Neural progenitor cell (in vitro differentiated cells): ENCODE measurements around the gene RNF220.

Experiments
- EZH2 ChIP-seq: fragments of 200-600 bp; sonication (generic); IDR thresholded peaks from 2 replicates; pipeline ENCODE4 v1.6.1; 2017; ENCODE audit warnings: antibody characterized with exemption, mild to moderate bottlenecking, moderate library complexity
- TF ChIP-seq, protein P1 (sequence below): fragments of 200-600 bp; sonication (generic); IDR thresholded peaks from 2 replicates; pipeline ENCODE4 v1.5.1; 2017; ENCODE audit warnings: antibody characterized with exemption, mild to moderate bottlenecking

DNA sequence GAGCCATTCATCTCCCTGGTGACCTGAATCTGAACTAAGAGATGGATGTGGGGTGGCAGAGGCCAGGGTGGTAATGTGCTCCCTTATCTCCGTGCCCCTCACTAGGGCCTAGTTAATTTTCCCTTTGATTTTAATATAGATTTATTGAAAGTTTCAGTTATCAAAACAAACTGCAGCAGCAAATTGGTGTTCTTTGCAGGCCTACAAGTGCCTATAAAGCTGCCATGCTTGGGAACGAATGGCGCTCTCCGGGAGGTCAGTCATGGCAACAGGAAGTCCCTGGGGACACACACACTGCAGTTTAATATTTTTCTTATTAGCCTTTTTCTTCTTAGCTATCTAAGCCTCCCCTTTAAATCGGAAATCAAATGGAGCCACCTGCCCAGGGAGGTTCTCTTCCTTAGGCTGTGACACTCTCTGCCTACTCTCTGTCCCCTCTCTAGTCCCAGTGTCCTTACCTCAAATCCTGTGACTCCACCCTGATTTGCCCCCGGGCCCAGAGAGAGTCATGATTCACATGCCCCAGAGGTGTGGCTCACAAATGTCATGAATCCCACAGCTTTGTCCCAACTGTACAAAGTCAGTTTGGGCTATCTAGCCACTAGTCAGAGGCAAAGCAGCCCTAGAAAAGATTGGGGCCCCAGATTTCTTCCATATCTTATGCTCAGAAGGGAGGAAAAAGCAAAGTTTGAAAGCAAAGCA is 45.7 kb upstream of the RNF220 start:
- TF ChIP-seq, protein P1, sequence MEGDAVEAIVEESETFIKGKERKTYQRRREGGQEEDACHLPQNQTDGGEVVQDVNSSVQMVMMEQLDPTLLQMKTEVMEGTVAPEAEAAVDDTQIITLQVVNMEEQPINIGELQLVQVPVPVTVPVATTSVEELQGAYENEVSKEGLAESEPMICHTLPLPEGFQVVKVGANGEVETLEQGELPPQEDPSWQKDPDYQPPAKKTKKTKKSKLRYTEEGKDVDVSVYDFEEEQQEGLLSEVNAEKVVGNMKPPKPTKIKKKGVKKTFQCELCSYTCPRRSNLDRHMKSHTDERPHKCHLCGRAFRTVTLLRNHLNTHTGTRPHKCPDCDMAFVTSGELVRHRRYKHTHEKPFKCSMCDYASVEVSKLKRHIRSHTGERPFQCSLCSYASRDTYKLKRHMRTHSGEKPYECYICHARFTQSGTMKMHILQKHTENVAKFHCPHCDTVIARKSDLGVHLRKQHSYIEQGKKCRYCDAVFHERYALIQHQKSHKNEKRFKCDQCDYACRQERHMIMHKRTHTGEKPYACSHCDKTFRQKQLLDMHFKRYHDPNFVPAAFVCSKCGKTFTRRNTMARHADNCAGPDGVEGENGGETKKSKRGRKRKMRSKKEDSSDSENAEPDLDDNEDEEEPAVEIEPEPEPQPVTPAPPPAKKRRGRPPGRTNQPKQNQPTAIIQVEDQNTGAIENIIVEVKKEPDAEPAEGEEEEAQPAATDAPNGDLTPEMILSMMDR = no peak
- TF ChIP-seq EZH2 = no peak
